Measurements from ENCODE around the gene MSH2.

DNA sequence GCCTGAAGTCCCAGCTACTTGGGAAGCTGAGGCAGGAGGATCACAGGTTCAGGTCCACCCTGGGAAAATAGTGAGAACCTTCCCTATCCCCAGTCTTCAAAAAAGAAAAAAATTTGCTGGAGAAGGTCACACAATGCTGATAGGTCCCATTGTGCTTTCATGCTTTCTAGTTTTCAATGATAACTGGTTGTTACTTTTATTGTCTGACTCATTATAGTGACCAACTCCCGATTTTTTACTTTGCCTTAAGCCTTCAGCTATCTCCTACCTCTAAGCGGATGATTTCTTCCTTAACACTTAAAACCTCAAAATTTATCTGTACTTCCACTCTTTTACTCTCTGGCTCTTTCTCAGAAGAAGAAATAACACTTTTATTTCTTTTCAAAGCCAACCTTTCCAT is 17.3 kb downstream of the MSH2 start:
- TF ChIP-seq, protein P1, sequence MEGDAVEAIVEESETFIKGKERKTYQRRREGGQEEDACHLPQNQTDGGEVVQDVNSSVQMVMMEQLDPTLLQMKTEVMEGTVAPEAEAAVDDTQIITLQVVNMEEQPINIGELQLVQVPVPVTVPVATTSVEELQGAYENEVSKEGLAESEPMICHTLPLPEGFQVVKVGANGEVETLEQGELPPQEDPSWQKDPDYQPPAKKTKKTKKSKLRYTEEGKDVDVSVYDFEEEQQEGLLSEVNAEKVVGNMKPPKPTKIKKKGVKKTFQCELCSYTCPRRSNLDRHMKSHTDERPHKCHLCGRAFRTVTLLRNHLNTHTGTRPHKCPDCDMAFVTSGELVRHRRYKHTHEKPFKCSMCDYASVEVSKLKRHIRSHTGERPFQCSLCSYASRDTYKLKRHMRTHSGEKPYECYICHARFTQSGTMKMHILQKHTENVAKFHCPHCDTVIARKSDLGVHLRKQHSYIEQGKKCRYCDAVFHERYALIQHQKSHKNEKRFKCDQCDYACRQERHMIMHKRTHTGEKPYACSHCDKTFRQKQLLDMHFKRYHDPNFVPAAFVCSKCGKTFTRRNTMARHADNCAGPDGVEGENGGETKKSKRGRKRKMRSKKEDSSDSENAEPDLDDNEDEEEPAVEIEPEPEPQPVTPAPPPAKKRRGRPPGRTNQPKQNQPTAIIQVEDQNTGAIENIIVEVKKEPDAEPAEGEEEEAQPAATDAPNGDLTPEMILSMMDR (IDR thresholded peaks at IDR 0.05; ENCODE audit: low read length) = no peak
- no peak for TF ChIP-seq EZH2 (IDR thresholded peaks at IDR 0.05; ENCODE audit: borderline replicate concordance, low read length)

Measured in OCI-LY1 (cell line).